H1 (cell line): ENCODE results near the gene PRPF4.

ENCODE experiments used
- BACH1 ChIP-seq: IDR thresholded peaks from 2 replicates; pipeline ENCODE4 v1.6.1; 2012; ENCODE audit warnings: low read length, improper control_type of control experiment
- CTCF ChIP-seq, 3 experiments: IDR thresholded peaks; 1 replicate in 2 of 3; 2 replicates in 1 of 3; pipeline versions ENCODE4 v1.5.1 to v1.6.1; 2011; ENCODE audit warnings: low read length in 3 of 3, mild to moderate bottlenecking in 3 of 3, inconsistent platforms in 2 of 3, low read depth in 1 of 3, moderate library complexity in 1 of 3; ENCODE audit not compliant: insufficient read depth in 1 of 3; ENCODE audit errors: control extremely low read depth in 1 of 3
- PHF8 ChIP-seq: fragments of 200-600 bp; sonication (generic); conservative IDR thresholded peaks from 2 replicates; pipeline ENCODE4 v1.7.1; 2012; ENCODE audit warnings: low read depth, mild to moderate bottlenecking, inconsistent platforms, low read length, moderate library complexity
- POLR2A ChIP-seq, 2 experiments: IDR thresholded peaks; 1 replicate in 1 of 2; 2 replicates in 1 of 2; pipeline ENCODE4 v1.6.1; 2011; ENCODE audit warnings: low read depth in 2 of 2, low read length in 2 of 2, mild to moderate bottlenecking in 2 of 2; ENCODE audit errors: control extremely low read depth in 1 of 2
- POLR2AphosphoS5 ChIP-seq: IDR thresholded peaks from 2 replicates; pipeline ENCODE4 v1.6.1; 2011; ENCODE audit warnings: low read depth, low read length
- RAD21 ChIP-seq, 2 experiments: IDR thresholded peaks in 1 of 2; conservative IDR thresholded peaks in 1 of 2; 2 replicates each; pipeline ENCODE4 v1.6.1; 2011; ENCODE audit warnings: low read depth in 2 of 2, low read length in 2 of 2, improper control_type of control experiment in 1 of 2, inconsistent platforms in 1 of 2, mild to moderate bottlenecking in 1 of 2, moderate library complexity in 1 of 2
- SUZ12 ChIP-seq: fragments of 200-600 bp; sonication (generic); IDR thresholded peaks from 2 replicates; pipeline ENCODE4 v1.6.1; 2012; ENCODE audit warnings: mild to moderate bottlenecking, inconsistent platforms, low read length, moderate library complexity, mixed read lengths
- TEAD4 ChIP-seq: IDR thresholded peaks from 2 replicates; pipeline ENCODE4 v1.6.1; 2012; ENCODE audit warnings: low read depth, low read length, inconsistent platforms, mixed read lengths
- YY1 ChIP-seq: IDR thresholded peaks from 2 replicates; pipeline ENCODE4 v1.6.1; 2011; ENCODE audit warnings: low read depth, mild to moderate bottlenecking, low read length
- ZNF274 ChIP-seq: IDR thresholded peaks from 2 replicates; pipeline ENCODE4 v1.7.0; 2012; ENCODE audit warnings: low read length, borderline replicate concordance; ENCODE audit errors: extremely low read depth

GRCh38 chr9:113238202-113238858, 37.1 kb upstream of the PRPF4 start:
- TF ChIP-seq CTCF (IDR thresholded peaks at IDR 0.05; ENCODE audit: control extremely low read depth in 1 of 3, insufficient read depth in 1 of 3, low read depth in 1 of 3, low read length in 3 of 3), result no peak
- TF ChIP-seq YY1, result no peak
- TF ChIP-seq SUZ12, result no peak
- TF ChIP-seq POLR2A (IDR thresholded peaks at IDR 0.05; ENCODE audit: control extremely low read depth in 1 of 2, low read depth in 2 of 2, low read length in 2 of 2), result no peak
- no peak for TF ChIP-seq BACH1
- no peak for TF ChIP-seq TEAD4
- TF ChIP-seq POLR2AphosphoS5, result no peak
- TF ChIP-seq RAD21 (IDR thresholded peaks at IDR 0.05 in 1 of 2, conservative IDR thresholded peaks at IDR 0.05 in 1 of 2; ENCODE audit: low read depth in 2 of 2, low read length in 2 of 2), result no peak
- TF ChIP-seq PHF8, result no peak
- no peak for TF ChIP-seq ZNF274
